CD4-positive, alpha-beta T cell treated with Interleukin-17A for 4 hours (primary cell): ENCODE data around the gene TLN1.

Experiments used
- DNase-seq: peaks from one replicate; pipeline ENCODE4 v3.0.0-alpha.2; 2020; ENCODE audit warnings: mixed read lengths

Gene TLN1

GRCh38 chr9:35658137-35658967 is 73.6 kb downstream of the TLN1 start, which contains the start of gene CCDC107:
Gene CCDC107, plus strand, starts transcription at chr9:35658292. Its CDS starts 88 bp downstream, at chr9:35658380.
- DNase-seq: peak; percentile 86

GRCh38 chr9:35657546-35658136 is 74.4 kb downstream of the TLN1 start, which contains the start of gene RMRP:
Gene RMRP, minus strand, starts transcription at chr9:35658019.
- peak; percentile 85 for DNase-seq

GRCh38 chr9:35656831-35657545 is 75.0 kb downstream of the TLN1 start:
- no peak for DNase-seq

GRCh38 chr9:35656348-35656747 is 75.6 kb downstream of the TLN1 start:
- no peak for DNase-seq

- DNase-seq: no peak
These were observed 78.4 kb downstream of the TLN1 start for GRCh38 chr9:35653611-35654010.

GRCh38 chr9:35652829-35653209 is 79.2 kb downstream of the TLN1 start:
- DNase-seq: no peak

- no peak for DNase-seq
These were observed 79.8 kb downstream of the TLN1 start for GRCh38 chr9:35651956-35652828.

- DNase-seq: peak; percentile 67
These were observed 81.4 kb downstream of the TLN1 start, which contains the start of gene SIT1 for GRCh38 chr9:35650341-35651158. Gene SIT1, minus strand, starts transcription at chr9:35650931. Its CDS starts 78 bp downstream, at chr9:35650853.

GRCh38 chr9:35649431-35650340 is 82.3 kb downstream of the TLN1 start:
- peak; percentile 73 for DNase-seq
